ENCODE data around the gene IL20RA.

Gene IL20RA

DNA sequence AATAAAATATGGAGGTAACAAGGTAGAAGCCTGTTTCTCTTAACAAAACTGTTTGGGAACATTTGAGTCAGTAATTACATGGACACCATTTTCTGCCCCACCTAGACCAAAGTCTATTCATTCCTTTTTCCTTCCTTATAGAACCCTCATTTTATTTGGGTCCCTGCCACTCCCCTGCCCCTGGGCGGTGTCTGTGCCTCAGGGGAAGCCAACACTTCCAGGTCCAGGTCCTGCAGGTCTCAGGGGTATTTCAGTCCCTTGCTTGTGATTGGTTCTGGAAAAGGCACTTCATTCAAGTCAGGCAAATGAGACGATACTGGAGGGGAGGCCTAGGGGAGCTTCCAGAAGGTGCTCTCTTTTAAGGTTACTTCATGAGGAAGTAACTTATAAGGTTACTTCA lies 80.4 kb downstream of the IL20RA start:
- H3F3A ChIP-seq (ENCODE audit: control insufficient read depth, insufficient read depth): no peaks in the 10 kb centered on the region
- no peak overlapping the region for H3K27ac ChIP-seq (ENCODE audit: low read depth, low read length)
- H4K20me1 ChIP-seq (ENCODE audit: control insufficient read depth, insufficient read depth, low read depth, low read length): no peaks in the 10 kb centered on the region
- H3K36me3 ChIP-seq (ENCODE audit: control insufficient read depth, low read length): no peaks in the 10 kb centered on the region
- H3K4me3 ChIP-seq (ENCODE audit: low read length): no peak overlapping the region
- no peaks in the 10 kb centered on the region for H3K4me1 ChIP-seq (ENCODE audit: control insufficient read depth, low read length)
- H3K4me2 ChIP-seq (ENCODE audit: low read length): no peak overlapping the region
- H3K27me3 ChIP-seq (ENCODE audit: control insufficient read depth, low read length): no peaks in the 10 kb centered on the region
- no peaks in the 10 kb centered on the region for H3K79me2 ChIP-seq (ENCODE audit: control insufficient read depth, low read length)
- no peak for TF ChIP-seq EZH2phosphoT487 (IDR thresholded peaks at IDR 0.05; ENCODE audit: borderline replicate concordance, low read length)
- TF ChIP-seq, protein P1, sequence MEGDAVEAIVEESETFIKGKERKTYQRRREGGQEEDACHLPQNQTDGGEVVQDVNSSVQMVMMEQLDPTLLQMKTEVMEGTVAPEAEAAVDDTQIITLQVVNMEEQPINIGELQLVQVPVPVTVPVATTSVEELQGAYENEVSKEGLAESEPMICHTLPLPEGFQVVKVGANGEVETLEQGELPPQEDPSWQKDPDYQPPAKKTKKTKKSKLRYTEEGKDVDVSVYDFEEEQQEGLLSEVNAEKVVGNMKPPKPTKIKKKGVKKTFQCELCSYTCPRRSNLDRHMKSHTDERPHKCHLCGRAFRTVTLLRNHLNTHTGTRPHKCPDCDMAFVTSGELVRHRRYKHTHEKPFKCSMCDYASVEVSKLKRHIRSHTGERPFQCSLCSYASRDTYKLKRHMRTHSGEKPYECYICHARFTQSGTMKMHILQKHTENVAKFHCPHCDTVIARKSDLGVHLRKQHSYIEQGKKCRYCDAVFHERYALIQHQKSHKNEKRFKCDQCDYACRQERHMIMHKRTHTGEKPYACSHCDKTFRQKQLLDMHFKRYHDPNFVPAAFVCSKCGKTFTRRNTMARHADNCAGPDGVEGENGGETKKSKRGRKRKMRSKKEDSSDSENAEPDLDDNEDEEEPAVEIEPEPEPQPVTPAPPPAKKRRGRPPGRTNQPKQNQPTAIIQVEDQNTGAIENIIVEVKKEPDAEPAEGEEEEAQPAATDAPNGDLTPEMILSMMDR (IDR thresholded peaks at IDR 0.05; ENCODE audit: low read depth, low read length, poor library complexity, severe bottlenecking): no peak
- no peaks in the 10 kb centered on the region for H3K9me2 ChIP-seq (replicated peaks; ENCODE audit: control insufficient read depth, low read length)
- H3K9me3 ChIP-seq (ENCODE audit: control insufficient read depth, insufficient read depth, low read length): no peaks in the 10 kb centered on the region

DNA sequence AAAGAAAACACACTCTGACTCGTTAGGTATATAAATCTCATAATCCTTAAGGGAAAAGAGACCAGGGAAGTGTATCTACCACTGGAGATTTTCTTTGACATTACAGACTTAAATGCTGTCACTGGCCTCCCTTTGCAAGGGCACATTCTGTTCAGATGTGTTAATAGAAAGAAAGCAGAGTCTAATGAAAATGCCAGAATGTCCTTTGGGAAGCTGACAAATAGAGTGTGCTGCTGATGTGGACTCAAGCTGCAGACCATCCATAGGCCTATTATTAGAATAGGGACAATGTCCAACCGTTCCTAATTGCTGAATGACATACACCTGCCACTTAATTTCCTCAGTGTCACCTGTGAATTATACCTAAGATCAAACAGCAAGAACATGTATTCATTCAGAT lies 81.5 kb downstream of the IL20RA start:
- Histone ChIP-seq H3K9me3 (ENCODE audit: control insufficient read depth, insufficient read depth, low read length) (no peaks in the 10 kb centered on the region), H3K9me2 (replicated peaks; ENCODE audit: control insufficient read depth, low read length) (no peaks in the 10 kb centered on the region), H3K4me2 (ENCODE audit: low read length) (no peak overlapping the region), H3K36me3 (ENCODE audit: control insufficient read depth, low read length) (no peaks in the 10 kb centered on the region), H3K27me3 (ENCODE audit: control insufficient read depth, low read length) (no peaks in the 10 kb centered on the region), H4K20me1 (ENCODE audit: control insufficient read depth, insufficient read depth, low read depth, low read length) (no peaks in the 10 kb centered on the region), H3K4me1 (ENCODE audit: control insufficient read depth, low read length) (no peaks in the 10 kb centered on the region), H3F3A (ENCODE audit: control insufficient read depth, insufficient read depth) (no peaks in the 10 kb centered on the region), H3K4me3 (ENCODE audit: low read length) (no peak overlapping the region), H3K79me2 (ENCODE audit: control insufficient read depth, low read length) (no peaks in the 10 kb centered on the region), H3K27ac (ENCODE audit: low read depth, low read length) (no peak overlapping the region)
- TF ChIP-seq, protein P1 (IDR thresholded peaks at IDR 0.05; ENCODE audit: low read depth, low read length, poor library complexity, severe bottlenecking): no peak
- TF ChIP-seq EZH2phosphoT487 (IDR thresholded peaks at IDR 0.05; ENCODE audit: borderline replicate concordance, low read length): no peak

DNA sequence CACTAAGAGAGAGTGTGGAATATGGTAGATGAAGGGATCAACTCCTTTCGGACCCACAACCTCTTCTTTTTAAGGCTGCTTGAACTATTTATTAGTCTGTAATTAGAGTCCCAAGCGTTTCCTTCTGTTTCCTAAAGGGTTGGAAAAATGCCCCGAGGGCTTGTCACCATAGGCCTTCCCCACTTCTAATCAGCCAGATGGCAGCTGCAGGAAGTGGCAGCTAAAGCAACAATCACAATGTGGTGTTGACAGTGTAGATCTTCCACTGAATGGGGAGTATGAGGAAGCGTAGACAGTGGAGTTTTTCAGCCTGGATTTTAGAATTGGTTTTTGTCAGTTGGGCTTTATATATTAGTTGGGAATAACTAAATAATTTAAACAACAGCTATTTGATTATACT lies 82.1 kb downstream of the IL20RA start:
- H3K36me3 ChIP-seq (ENCODE audit: control insufficient read depth, low read length): no peaks in the 10 kb centered on the region
- H3K9me3 ChIP-seq (ENCODE audit: control insufficient read depth, insufficient read depth, low read length): no peaks in the 10 kb centered on the region
- TF ChIP-seq, protein P1 (IDR thresholded peaks at IDR 0.05; ENCODE audit: low read depth, low read length, poor library complexity, severe bottlenecking): no peak
- no peak for TF ChIP-seq EZH2phosphoT487 (IDR thresholded peaks at IDR 0.05; ENCODE audit: borderline replicate concordance, low read length)
- no peak overlapping the region for H3K4me2 ChIP-seq (ENCODE audit: low read length)
- no peaks in the 10 kb centered on the region for H3K79me2 ChIP-seq (ENCODE audit: control insufficient read depth, low read length)
- no peaks in the 10 kb centered on the region for H4K20me1 ChIP-seq (ENCODE audit: control insufficient read depth, insufficient read depth, low read depth, low read length)
- H3K4me1 ChIP-seq (ENCODE audit: control insufficient read depth, low read length): no peaks in the 10 kb centered on the region
- no peak overlapping the region for H3K4me3 ChIP-seq (ENCODE audit: low read length)
- no peaks in the 10 kb centered on the region for H3K9me2 ChIP-seq (replicated peaks; ENCODE audit: control insufficient read depth, low read length)
- no peak overlapping the region for H3K27ac ChIP-seq (ENCODE audit: low read depth, low read length)
- no peaks in the 10 kb centered on the region for H3K27me3 ChIP-seq (ENCODE audit: control insufficient read depth, low read length)
- no peaks in the 10 kb centered on the region for H3F3A ChIP-seq (ENCODE audit: control insufficient read depth, insufficient read depth)

DNA sequence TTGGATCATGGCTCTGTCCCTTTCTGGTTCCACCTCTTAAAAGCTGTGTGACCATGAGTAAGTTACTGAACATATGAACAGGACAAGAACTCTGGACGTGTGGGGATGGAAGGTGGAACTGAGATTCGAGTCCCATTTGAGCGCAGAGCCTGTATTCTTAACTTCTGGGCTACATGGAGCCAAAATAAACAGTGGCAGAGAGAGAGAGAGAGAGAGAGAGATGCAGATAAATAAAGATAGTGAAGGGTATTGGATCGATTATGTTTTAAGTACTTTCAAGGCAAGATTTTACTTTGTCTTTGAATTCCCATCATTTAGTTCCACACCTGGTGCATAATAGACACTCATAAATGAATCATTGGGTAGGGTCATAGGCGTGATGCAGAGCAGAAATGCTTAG lies 82.9 kb downstream of the IL20RA start:
- H3K9me3 ChIP-seq (ENCODE audit: control insufficient read depth, insufficient read depth, low read length): no peaks in the 10 kb centered on the region
- H3K36me3 ChIP-seq (ENCODE audit: control insufficient read depth, low read length): no peaks in the 10 kb centered on the region
- no peaks in the 10 kb centered on the region for H4K20me1 ChIP-seq (ENCODE audit: control insufficient read depth, insufficient read depth, low read depth, low read length)
- no peak for TF ChIP-seq EZH2phosphoT487 (IDR thresholded peaks at IDR 0.05; ENCODE audit: borderline replicate concordance, low read length)
- TF ChIP-seq, protein P1 (IDR thresholded peaks at IDR 0.05; ENCODE audit: low read depth, low read length, poor library complexity, severe bottlenecking): no peak
- no peaks in the 10 kb centered on the region for H3F3A ChIP-seq (ENCODE audit: control insufficient read depth, insufficient read depth)
- no peaks in the 10 kb centered on the region for H3K27me3 ChIP-seq (ENCODE audit: control insufficient read depth, low read length)
- H3K9me2 ChIP-seq (replicated peaks; ENCODE audit: control insufficient read depth, low read length): no peaks in the 10 kb centered on the region
- H3K79me2 ChIP-seq (ENCODE audit: control insufficient read depth, low read length): no peaks in the 10 kb centered on the region
- no peak overlapping the region for H3K4me3 ChIP-seq (ENCODE audit: low read length)
- H3K4me1 ChIP-seq (ENCODE audit: control insufficient read depth, low read length): peaks cover 6% of the 10 kb centered on the region
- no peak overlapping the region for H3K4me2 ChIP-seq (ENCODE audit: low read length)
- no peak overlapping the region for H3K27ac ChIP-seq (ENCODE audit: low read depth, low read length)
